C4-2B (cell line): ENCODE results near the gene ACTR3.

ENCODE experiments used
- ZFX ChIP-seq: fragments of 450-650 bp; IDR thresholded peaks from 2 replicates; pipeline ENCODE4 v1.6.1; 2017
- TF ChIP-seq, protein P1 (sequence below): fragments of 450-650 bp; conservative IDR thresholded peaks from 2 replicates; pipeline ENCODE4 v1.5.1; 2017; ENCODE audit warnings: mild to moderate bottlenecking

DNA sequence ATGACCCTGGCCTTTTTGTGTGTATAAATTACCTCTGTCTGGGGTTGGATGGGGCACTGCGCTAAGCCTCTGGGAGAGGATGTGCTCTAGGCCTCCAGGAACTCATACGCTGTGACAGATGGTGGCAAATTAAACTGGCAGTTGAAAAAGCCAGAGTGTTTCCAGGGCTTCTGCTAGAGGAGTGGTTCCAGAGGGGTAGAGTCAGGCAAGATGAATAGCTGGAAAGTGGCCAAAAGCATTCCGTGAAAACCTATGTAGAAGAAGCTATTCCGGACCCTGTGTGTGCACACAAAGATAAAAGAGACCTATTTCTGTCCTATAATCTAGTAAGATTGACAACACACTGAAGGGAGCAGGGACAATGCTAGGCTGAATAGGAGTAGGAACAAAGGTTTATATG is 84.8 kb downstream of the ACTR3 start:
- TF ChIP-seq, protein P1, sequence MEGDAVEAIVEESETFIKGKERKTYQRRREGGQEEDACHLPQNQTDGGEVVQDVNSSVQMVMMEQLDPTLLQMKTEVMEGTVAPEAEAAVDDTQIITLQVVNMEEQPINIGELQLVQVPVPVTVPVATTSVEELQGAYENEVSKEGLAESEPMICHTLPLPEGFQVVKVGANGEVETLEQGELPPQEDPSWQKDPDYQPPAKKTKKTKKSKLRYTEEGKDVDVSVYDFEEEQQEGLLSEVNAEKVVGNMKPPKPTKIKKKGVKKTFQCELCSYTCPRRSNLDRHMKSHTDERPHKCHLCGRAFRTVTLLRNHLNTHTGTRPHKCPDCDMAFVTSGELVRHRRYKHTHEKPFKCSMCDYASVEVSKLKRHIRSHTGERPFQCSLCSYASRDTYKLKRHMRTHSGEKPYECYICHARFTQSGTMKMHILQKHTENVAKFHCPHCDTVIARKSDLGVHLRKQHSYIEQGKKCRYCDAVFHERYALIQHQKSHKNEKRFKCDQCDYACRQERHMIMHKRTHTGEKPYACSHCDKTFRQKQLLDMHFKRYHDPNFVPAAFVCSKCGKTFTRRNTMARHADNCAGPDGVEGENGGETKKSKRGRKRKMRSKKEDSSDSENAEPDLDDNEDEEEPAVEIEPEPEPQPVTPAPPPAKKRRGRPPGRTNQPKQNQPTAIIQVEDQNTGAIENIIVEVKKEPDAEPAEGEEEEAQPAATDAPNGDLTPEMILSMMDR = no peak
- TF ChIP-seq ZFX = no peak
